ENCODE measurements around the gene FHOD3.
"Not testable (repeated sequence)": the region's sequence is repeated elsewhere in the genome, so short reads cannot be mapped to it uniquely, and the experiment has no call there.

FHOD3 gene

DNA sequence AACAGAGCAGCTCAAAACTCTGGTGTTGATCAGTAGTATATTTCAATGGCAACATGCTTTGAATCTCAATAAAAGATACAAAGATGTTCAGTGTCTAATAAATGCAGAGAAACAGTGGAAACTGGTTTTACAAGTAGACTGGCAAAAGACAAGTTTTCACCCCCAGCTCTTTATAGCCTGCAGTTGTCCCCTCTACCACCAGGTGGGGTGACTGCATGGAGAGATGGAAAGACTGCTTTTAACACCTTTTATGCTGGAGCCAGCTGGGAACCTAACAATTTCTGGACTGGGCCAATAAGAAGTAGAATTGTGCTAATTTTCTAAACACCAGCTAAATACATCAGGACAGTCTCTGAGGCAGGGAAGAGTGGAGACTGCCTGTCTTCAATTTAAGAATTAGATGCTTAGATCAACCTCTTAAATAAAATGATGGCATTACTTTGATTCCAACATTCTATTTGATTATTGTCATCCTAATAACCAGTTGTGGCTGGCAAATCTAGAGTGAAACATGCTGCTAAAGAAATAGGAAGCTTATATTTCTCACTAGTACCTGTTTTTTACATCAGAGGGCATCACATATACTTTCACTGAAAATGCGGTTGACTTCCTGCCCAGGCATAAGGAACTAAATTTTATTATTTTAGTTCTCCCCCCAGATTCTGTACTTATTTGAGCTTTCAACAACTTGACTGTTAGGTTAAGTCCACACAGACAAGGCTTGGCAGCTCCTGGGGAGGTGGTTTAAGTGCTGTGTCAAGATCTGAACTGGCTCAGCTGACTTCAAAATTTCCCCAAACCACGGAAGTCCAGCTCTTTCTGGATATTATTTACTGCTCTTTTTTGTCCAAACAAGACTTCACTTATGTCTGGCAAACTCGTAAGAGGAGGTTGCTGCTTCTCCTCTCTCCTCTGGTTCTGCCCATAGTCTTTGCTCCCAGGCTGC, 390.8 kb downstream of the FHOD3 start:
- DNase-seq: peak; percentile 44 to 47

DNA sequence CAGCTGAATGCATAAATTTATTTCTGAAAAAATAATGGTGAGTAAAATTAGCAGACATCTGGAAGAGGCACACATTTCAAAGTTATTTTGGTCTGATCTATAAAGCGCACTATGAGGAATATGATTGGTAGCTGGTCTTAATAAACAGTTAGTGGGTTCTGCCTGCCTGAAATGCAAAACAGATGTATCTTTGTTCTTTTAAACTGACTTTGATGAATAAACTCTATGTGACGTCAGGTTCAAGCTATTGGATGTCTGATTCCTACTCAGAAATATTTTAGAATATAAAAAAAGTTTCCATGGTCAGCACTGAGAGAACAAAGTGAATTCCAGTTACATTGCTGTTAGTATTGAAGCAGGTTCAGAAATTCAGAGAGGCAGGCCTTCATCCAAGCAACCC, 394.9 kb downstream of the FHOD3 start:
- DNase-seq: no peak

DNA sequence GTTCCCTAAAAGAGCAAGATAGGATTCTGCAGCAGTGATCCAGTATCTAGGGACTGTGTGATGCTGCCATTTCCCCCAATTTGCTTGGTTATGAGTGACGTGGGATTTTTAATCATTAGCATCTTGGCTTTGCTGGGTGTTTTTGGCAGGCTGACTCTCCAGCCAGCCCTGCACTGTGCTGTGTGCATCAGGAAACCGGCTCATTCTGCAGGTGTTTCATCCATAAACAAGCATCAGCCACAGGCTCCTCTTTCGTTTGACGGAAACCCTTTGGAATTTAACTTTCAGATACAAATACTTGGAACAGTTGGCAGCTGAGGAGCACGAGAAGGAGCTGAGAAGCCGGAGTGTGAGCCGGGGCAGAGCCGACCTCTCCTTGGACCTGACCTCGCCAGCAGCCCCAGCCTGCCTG, 395.4 kb downstream of the FHOD3 start:
- DNase-seq: no peak

DNA sequence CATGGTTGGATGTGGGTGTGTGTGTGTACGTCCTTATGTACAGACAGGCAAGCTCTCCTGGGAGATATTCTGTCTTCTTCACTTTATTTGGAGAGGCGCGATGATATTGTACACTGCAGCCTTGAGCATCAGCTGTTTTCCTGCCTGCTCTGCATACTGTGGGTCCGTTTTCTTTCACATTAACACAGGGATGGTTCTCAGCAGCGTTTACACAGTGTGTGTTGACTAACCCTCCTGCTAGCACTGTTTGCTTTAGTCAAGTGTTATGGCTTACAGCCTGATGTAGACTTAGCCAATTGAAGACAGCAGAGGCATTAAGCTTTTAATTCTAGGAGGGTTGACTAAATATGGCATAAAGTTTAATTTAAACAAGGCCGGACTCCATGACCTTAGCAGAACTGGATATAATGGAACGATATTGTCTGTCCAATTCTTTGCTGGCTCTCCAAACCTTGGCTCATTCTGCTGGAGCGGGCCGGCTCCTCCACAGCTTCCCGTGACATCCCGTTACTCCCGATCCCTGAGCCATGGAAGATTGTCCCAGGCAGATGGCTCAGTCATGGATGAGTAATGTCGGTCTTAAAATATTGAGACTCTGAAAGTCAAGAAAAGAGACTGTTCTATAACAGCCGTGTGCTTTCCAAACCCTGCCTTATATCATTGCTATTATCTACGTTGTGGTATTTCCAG, 396.6 kb downstream of the FHOD3 start:
- DNase-seq: no peak

DNA sequence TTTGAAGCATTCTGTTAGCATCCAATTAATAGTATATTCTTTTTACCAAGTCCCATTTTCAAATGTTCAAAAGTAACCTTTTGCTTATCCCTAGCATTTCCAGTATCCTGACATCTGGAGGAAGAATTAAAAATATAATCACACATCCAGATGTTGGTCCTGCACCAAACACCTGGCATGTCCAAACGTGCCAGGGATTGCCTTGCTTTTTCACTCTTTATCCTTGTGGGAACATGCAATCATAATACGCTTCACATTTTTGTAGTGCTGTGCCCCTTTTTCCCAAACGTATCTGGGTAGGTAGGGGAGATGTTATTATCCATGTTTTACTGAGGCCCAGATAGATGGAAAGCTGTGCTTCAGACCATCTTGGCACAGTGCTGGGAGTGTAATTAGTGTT, 398.3 kb downstream of the FHOD3 start:
- no peak for DNase-seq

DNA sequence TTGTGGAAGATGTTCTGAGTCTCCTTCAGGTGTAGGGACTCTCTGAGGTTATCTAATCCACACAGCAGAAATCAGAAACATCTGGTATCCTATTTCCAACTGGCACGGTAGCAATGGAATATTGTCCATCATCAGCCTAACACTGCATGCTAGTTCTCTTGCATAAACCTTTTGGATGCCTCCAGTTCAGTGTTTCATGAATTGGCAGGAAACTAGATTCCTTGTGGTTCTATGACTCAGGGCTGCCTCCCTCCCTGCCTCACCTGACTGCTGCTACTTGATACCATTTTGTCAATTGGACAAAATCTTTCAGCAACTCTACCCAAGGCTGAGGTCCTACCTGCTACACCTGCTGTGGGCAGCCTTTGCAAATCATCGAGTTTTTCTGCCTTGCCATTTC, 400.4 kb downstream of the FHOD3 start:
- no peak for DNase-seq

DNA sequence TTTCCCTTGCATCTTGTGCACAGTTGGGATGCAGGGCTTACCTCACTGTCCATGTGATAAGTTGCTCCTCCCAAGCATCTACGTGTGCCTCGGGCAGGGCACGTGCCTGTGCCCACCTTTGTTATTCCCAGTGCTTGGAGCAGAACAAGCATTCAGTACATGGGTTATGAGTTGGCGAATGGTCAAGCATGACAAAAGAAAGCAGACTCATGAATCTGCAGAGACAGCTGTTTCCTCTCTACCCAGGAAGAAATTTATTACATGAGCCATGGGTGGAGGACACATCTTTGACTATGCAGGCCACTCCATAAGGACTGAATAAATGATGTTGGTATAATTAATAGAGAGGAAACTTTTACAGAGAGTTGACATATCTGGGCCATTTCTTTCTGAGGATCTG, 403.4 kb downstream of the FHOD3 start:
- DNase-seq: no peak

DNA sequence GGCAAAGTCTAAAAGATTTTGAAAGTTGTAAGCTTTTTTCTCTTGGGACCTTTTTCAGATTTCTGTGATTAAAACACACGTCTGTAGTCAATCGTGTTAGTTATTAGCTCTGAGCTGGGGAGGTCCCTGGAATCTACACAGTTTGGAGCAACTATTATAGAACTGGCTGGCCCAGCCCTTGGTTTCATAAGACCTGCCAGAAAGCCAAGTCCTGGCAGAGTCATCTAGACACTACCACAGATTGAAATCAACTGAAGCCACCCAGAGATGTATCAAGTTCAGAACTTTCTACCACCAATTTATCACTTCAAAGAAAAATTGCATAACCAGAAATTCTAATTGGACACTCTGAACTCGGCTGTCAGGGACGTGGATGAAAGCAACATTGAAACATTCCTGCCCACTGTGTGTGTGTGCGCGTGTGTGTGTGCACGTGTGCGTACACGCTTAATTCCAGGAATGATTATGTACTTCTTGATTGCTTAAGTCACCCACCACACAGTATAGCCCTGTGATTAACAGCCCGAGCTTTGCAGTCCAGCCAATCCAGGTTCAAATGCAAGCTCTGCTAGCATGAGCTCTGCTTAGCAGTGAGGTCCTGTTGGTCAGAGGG, 405.0 kb downstream of the FHOD3 start:
- no peak for DNase-seq

DNA sequence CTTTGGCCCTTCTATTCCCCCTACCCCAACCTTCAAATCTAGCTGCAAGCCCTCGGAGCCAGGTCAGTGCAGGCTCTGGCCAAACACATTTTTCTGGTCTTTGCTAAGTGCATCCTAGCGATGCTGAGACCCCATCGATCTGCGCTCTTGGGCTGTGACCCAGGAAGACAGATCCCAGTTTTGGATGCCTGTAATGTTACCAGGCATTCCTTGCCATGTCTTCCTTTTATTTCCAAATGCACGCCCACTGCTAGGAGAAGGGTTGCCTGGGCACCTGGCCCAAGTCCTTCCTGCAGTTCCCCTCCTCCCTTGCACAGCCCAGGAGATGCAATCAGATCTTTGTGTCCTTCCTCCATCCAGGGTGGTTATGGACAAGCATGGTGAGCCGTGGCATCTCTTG, 406.6 kb downstream of the FHOD3 start:
- DNase-seq: no peak

DNA sequence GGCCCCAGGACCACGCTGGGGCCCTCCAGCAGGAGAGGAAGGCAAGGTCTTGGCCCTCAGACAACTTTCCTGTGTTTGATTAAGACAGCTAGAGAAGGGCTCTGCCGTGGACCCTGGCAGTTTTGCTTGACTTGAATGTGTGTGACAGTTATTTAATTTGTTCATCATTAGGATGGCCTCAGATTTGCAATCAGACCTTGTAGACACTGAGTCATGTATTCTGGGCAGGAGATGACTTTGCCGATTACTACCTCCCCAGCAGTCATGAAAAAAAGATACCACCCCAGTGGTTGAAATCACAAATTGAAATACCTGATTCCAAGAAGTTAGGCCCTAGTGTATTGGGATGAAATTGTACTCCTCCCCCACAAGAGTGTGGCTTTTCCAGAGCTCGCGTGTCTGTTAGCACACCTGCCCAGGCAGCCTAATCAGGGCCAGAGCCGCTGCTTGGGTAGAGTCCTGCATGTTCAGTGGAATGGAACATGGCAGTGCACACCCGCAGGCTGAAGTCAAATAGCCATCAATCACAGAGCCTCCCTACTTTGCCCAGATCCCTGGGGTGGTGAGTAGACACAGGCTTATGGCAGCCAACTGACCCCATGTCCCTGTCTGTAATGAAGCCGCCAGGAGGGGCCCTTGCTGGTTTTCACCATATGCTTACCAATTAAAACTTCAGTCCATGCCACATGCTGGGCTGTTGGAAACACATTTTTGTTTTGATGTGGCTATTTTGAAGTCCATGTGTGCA, 408.8 kb downstream of the FHOD3 start:
- no peak for DNase-seq

DNA sequence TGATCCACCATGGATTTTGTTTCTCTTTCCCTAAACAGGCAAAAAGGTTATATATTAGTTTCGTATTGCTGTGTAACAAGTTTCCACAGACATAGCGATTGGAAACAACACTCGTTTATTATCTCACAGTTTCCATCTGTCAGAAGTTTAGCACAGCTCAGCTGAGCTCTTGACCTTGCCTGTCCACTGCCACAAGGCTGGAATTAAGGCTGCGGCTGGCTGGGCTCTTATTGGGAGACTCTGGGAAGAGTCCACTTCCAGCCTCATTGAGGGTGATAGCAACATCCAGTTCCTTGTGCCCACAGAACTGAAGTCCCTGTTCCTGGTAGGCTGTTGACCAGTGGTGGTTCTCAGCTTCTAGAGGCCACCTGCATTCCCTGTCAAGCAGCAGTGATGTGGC, 410.9 kb downstream of the FHOD3 start:
- no peak for DNase-seq

DNA sequence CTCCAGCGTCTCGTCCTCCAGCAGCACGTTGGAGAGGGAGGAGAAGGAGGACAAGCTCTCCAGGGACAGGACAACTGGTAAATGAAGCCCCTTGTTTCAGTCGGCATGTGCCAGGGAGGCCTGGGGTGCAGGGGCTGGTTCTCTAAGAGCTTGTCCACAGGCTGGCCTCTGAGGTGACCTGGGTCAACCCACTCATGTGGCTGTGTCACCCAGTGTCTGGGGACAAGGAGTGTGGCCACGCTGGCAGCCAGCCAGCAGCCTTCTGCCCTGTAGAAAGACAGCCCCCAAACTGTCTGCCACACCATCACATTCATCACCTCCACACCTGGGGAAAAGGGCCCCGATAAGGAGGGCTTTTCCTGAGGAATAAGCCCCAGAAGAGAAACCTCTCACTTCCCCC, 411.8 kb downstream of the FHOD3 start:
- DNase-seq: no peak

DNA sequence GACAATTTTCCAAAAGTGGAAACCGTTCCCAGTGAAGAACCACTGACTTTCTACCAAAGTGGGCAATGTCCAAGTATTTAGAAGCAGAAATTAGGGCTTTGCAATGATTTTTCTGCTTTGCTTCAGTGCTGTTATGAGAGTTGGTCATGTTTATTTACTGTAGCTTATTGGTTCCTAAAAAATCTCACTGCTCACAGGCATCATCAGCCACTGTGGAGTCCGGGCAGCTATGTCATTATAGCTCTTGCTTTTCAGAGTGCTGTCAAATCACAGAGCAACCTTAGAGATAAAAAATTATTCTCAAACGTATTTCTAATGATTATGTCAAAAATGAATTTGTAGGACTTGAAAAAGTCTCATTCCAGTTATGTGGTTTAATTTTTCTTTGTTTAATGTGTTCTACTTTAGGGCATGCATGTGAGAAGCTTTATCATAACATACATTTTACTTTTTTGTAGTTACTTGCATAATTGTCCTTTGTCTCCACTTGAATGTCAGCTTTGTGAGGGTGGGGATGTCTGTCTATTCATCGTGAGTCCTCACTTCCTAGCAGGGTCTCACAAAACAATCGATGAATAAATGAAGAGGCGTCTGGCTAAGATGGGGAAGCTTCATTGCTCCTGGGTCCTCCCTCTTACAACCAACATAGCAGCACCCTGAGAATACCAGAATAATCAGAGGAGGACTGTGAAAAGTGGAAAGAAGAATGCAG, 413.7 kb downstream of the FHOD3 start:
- no peak for DNase-seq

DNA sequence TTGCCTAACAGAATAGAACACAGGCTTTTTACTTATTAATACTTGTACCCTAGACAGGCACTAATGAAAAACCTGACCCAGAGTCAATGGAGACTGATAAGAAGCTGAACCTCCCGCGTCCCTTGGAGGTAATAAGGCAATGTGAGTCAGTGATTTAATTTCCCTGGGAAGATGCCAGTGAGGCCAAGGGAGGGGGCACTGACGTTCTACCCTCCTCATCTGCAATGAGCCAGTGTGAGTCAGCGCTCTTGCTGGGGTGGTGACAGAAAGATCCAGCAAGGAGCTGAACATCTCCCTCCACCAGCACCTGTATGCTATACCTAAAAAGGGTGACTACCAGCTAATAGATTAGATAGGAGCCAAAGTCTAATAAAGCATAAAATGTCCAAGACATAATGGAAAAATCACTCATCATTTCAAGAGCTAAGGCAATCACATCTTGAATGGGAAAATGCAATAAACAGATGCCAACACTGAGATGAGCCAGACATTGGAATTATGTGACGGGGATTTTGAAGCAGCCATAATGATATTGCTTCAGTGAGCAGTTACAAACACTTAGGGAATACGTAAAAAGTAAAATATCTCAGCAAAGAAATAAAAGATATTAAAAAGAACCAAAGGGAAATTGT, 414.4 kb downstream of the FHOD3 start:
- no peak for DNase-seq

DNA sequence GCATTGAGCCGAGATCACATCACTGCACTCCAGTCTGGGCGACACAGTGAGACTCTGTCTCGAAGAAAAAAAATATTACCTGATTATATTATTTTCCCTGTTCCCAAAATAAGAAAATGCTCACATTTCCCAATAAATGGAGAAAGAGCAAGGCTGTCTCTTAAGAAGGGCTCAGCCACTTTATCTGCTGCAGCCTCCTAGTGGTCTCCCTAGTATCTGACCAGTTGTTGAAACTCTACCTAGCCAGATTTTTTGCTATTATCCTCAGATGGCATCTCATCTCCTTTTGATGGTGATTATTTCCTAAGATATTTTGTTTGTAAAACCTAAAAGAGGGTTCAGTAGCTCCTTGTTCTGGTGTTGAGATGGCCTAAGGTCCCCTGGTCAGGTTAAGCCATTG, 417.0 kb downstream of the FHOD3 start:
- no peak for DNase-seq

DNA sequence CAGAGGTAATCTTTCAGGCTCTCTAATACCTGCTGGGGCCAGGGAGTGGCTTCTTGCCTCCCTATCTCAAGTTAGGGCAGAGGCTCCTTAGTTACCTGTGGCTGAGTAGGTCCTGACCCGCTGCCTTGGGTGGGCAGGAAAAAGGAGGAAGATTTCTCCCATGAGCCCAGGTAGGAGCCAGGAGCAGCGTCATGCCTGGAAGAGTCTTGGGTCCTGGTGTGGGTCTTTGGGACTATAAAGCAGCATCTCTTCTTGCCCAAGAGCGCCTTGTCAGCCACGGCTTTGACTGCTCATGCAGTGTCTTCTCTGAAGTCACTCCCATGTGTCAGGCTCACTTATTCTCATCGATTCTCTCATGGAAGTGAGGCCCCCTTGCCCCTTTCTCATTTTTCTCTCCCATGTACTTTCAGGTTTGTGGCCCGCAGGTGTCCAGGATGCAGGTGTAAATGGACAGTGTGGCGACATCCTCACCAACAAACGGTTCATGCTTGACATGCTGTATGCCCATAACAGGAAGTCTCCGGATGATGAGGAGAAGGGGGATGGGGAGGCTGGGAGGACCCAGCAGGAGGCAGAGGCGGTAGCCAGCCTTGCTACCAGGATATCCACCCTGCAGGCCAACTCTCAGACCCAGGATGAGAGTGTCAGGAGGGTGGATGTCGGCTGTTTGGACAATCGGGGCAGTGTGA, 420.1 kb downstream of the FHOD3 start:
- no peak for DNase-seq

DNA sequence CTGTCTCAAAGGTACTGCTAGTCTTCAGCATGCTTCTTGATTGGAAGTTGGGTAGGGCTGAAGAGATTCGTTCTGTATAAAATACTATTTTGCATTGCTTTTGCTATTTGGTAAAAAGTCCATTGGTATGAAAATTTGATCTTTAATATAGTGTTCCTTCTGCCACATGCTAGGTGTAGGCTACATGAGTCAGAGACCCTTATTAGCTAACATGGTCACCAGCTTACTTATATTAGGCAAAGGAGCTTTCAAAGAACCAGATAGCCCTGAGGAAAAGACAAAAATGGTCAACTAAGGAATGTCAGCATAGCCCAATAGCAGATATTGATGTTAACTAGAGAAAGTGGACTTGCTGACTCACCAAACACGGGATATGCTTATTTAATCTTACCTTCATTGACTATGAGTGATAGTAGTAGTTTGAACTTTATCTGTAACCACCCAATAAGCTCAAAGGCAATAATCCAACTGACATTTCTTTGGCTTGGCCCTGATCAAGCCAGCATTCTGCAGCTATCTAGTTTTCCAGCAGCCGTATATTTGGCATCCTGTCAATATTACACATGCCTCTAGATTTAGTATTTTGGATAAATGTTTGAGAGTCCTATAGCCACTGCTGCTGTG, 421.3 kb downstream of the FHOD3 start:
- DNase-seq: no peak

DNA sequence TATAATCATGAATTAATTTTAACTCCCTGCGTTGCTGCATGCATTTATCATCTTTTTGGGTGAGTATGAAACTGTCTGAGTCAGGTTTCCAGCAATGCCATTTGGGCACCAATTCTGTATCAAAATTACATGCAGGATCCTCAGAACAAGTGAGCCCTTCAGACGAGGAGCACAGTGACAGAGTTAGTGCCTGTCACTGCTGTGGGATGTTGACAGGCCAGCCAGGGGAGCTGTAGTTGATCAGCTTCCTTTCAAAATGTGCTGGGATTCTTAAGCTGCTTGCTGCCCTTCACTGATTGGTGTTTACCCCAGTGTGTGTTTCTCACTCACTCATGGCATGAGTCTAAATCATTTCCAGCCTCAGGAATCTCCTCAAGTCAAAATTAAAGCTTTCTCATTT, 422.1 kb downstream of the FHOD3 start:
- no peak for DNase-seq

DNA sequence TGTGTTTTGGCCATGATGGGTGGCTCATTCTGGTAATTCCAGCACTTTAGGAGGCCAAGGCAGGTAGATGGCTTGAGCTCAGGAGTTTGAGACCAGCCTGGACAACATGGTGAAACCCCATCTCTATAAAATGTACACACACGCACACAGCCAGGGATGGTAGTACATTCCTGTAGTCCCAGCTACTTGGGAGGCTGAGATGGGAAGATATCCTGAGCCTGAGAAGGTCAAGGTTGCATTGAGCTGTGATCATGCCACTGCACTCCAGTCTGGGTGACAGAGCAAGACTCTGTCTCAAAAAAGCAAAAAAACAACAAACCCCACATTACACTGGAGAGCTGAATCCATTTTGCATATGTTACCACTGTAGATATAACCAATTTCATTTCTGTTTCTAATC, 423.8 kb downstream of the FHOD3 start:
- DNase-seq: not testable (repeated sequence)

DNA sequence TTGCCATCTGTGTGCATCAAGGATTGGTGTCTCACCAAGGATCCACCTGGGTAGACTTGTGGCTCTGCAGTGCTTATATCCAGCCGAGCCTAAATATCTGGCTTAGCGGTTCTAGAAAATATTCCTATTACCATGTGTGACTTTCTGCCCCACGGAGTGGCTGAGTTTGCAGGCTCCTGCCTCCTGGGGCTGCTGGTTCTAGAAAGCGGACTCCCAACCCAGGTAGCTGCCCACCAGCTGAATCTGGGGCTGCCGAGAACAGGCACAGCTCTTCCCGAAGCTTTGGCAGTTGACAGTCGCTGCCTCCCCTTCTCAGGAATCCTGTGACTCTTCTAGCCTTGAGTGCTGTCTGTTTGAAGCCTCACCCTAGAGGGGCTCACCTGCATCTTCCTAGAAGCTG, 426.7 kb downstream of the FHOD3 start:
- no peak for DNase-seq

DNA sequence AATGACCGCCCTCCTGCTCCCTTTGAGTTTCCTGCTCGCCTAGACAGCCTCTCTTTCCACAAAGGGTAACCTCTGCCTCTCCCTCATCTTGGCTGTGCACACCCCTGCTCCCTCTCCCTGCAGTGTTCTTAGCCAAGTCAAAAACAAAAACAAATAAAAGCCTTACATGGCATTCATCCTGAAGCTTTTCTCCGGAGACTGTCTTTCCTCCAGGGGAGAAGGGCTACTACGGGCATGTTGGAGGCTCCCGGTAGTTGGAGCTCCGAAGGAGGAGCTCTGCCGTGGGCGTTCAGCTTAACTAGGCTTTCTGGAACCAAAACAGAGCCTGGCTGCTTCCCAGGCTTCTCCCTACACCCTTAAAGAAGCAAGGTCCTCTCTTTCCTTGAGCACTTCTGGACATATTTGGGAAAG, 427.1 kb downstream of the FHOD3 start:
- no peak for DNase-seq

Data from stimulated activated CD4-positive, alpha-beta T cell treated with anti-CD3 and anti-CD28 coated beads, Interleukin-2, amount 100 ng/mL, for 48 hours (primary cell).